ENCODE results near the gene NPAS4.

DNA sequence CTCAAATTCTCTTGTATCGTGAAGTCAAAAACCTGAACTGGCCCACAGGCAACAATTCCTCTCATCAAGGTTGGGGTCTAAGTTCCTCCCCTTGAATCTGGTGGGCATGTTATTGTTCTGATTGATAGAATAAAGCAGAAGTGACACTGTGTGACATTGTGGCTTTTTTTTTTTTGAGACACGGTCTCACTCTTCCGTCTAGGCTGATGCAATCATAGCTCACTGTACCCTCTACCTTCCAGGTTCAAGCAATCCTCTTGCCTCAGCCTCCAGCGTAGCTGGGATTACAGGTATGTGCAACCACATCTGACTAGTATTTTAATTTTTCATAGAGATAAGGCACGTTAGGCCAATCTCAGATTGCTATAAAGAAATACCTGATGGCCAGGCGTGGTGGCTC is 37.0 kb downstream of the NPAS4 start:
- TF ChIP-seq CTCF (IDR thresholded peaks at IDR 0.05) (no peak), EZH2phosphoT487 (IDR thresholded peaks at IDR 0.05) (no peak)

Data from neural progenitor cell (in vitro differentiated cells).